HepG2 (cell line): Measurements from ENCODE around the gene PDLIM4. TPM values are rescaled to one million over a fixed set of nuclear protein-coding genes. Genes with fewer than 3 reads are reported as not detected.

Experiments
- ATAC-seq: fragments of 200-7000 bp; cut with Tn5 transposase; 3 replicates; pipeline ENCODE4 v1.9.1; 2020; ENCODE audit warnings: mild to moderate bottlenecking, moderate library complexity
- BruUV-seq: library from RNA; stranded (reverse); fragments of 400-500 nt; replicated peaks from 2 replicates; lab custom pipeline; 2021; lab: Mats Ljungman, UMichigan
- CTCF ChIA-PET: fragments of 300-600 bp; formaldehyde crosslinking; extraction: SDS; loops from one replicate; lab custom pipeline; 2021; ENCODE audit warnings: low total read pairs, inconsistent platforms, low intra/inter-chr PET ratio; lab: Yijun Ruan, JAX
- POLR2A ChIA-PET: fragments of 350-600 bp; sonication (Branson Sonifier 250); formaldehyde crosslinking; loops from one replicate; lab custom pipeline; 2020; ENCODE audit warnings: antibody characterized with exemption, inconsistent platforms; lab: Yijun Ruan, JAX
- DNase-seq: peaks from one replicate; pipeline ENCODE4 v3.0.0-alpha.2; 2015; ENCODE audit warnings: low spot score
- FAIRE-seq: peaks from 3 replicates; lab custom pipeline; 2011; peaks lifted over from hg19 to GRCh38; lab: Jason Lieb, UNC
- H2AFZ ChIP-seq: one replicate; pipeline ENCODE4 v1.6.1; 2011; ENCODE audit warnings: low read length, inconsistent platforms
- H3K27ac ChIP-seq: fragments of 300-600 bp; 3 replicates; pipeline ENCODE4 v1.8.0; 2011; ENCODE audit warnings: mixed run types, mild to moderate bottlenecking, mixed read lengths, low read length, inconsistent platforms; ENCODE audit not compliant: insufficient read depth; ENCODE audit errors: extremely low read length
- H3K27me3 ChIP-seq, 2 experiments: fragments of 200-600 bp in 1 of 2; 2 replicates in 1 of 2; 3 replicates in 1 of 2; pipeline versions ENCODE4 v1.6.0 to v1.8.0; 2011; ENCODE audit warnings: low read length in 2 of 2, mild to moderate bottlenecking in 2 of 2, moderate library complexity in 2 of 2, inconsistent platforms in 1 of 2; ENCODE audit not compliant: insufficient read depth in 2 of 2, control insufficient read depth in 1 of 2
- H3K36me3 ChIP-seq, 2 experiments: fragments of 200-600 bp in 1 of 2; replicated peaks in 1 of 2; 2 replicates in 1 of 2; 3 replicates in 1 of 2; pipeline versions ENCODE4 v1.5.1 to v1.8.0; 2011; ENCODE audit warnings: low read length in 2 of 2, inconsistent platforms in 1 of 2; ENCODE audit not compliant: insufficient read depth in 2 of 2, control insufficient read depth in 1 of 2
- H3K4me1 ChIP-seq: 2 replicates; pipeline ENCODE4 v1.5.1; 2012; ENCODE audit warnings: low read length, inconsistent platforms; ENCODE audit not compliant: insufficient read depth
- H3K4me2 ChIP-seq: 2 replicates; pipeline ENCODE4 v1.6.0; 2011; ENCODE audit warnings: low read depth, low read length, inconsistent platforms
- H3K4me3 ChIP-seq, 3 experiments: fragments of 200-600 bp in 1 of 3; sonication (generic), shearing (Covaris generic) in 1 of 3; replicated peaks in 1 of 3; 2 replicates each; pipeline ENCODE4 v1.5.1; 2011 to 2016; ENCODE audit warnings: low read length in 3 of 3, inconsistent platforms in 2 of 3, low read depth in 2 of 3, mild to moderate bottlenecking in 2 of 3, control low read depth in 1 of 3, mixed read lengths in 1 of 3; ENCODE audit not compliant: insufficient read depth in 1 of 3
- H3K79me2 ChIP-seq: one replicate; pipeline ENCODE4 v1.6.1; 2011; ENCODE audit warnings: low read length, inconsistent platforms; ENCODE audit not compliant: insufficient read depth
- H3K9ac ChIP-seq: 2 replicates; pipeline ENCODE4 v1.6.0; 2011; ENCODE audit warnings: mild to moderate bottlenecking, low read depth, low read length, inconsistent platforms; ENCODE audit not compliant: insufficient read depth
- H3K9me3 ChIP-seq: 2 replicates; pipeline ENCODE4 v1.5.1; 2012; ENCODE audit warnings: mild to moderate bottlenecking, low read length
- H4K20me1 ChIP-seq: 2 replicates; pipeline ENCODE4 v1.6.0; 2011; ENCODE audit warnings: inconsistent platforms, mild to moderate bottlenecking, low read length, moderate library complexity; ENCODE audit not compliant: insufficient read depth
- AHR ChIP-seq: IDR thresholded peaks from 2 replicates; pipeline ENCODE4 v1.6.1; 2018; ENCODE audit warnings: missing genetic modification reagents, missing compliant biosample characterization
- CSRNP1 ChIP-seq: sonication (generic); formaldehyde crosslinking; IDR thresholded peaks from 2 replicates; pipeline ENCODE4 v1.8.1; 2023; ENCODE audit warnings: mild to moderate bottlenecking, missing genetic modification reagents
- FIP1L1 ChIP-seq: fragments of 200-400 bp; formaldehyde crosslinking; IDR thresholded peaks from 2 replicates; pipeline ENCODE4 v1.6.1; 2018; ENCODE audit warnings: low read depth, mild to moderate bottlenecking, low read length, moderate library complexity, borderline replicate concordance; ENCODE audit not compliant: insufficient read depth
- HOXA7 ChIP-seq: sonication (generic); formaldehyde crosslinking; IDR thresholded peaks from 2 replicates; pipeline ENCODE4 v1.8.1; 2022; ENCODE audit warnings: mild to moderate bottlenecking, missing genetic modification reagents, moderate library complexity
- LRRFIP1 ChIP-seq: sonication (generic); formaldehyde crosslinking; conservative IDR thresholded peaks from 2 replicates; pipeline ENCODE4 v1.4.0; 2020; ENCODE audit warnings: missing genetic modification reagents
- MAF1 ChIP-seq: sonication (generic); formaldehyde crosslinking; IDR thresholded peaks from 2 replicates; pipeline ENCODE4 v1.5.0; 2020; ENCODE audit warnings: missing genetic modification reagents, borderline replicate concordance
- RFX1 ChIP-seq: fragments of 450-650 bp; IDR thresholded peaks from 2 replicates; pipeline ENCODE4 v1.6.1; 2017
- RFX3 ChIP-seq: IDR thresholded peaks from 2 replicates; pipeline ENCODE4 v1.6.1; 2016; ENCODE audit warnings: missing biosample characterization, missing genetic modification reagents
- ZBTB44 ChIP-seq: sonication (generic); formaldehyde crosslinking; IDR thresholded peaks from 2 replicates; pipeline ENCODE4 v1.4.0; 2020; ENCODE audit warnings: missing genetic modification reagents
- ZNF674 ChIP-seq: sonication (generic); formaldehyde crosslinking; IDR thresholded peaks from 2 replicates; pipeline ENCODE4 v1.5.0; 2020; ENCODE audit warnings: low read depth, mild to moderate bottlenecking, missing genetic modification reagents
- WGBS: methylation state at CpG from one replicate; pipeline ENCODE4 v1.1.6; 2017; ENCODE audit warnings: low lambda C conversion rate; 5-methylcytosine and 5-hydroxymethylcytosine counted together
- in situ Hi-C: cut with HindIII; loops from 2 replicates; pipeline ENCODE4 v1.10.0; 2017; ENCODE audit warnings: low pct_unique_long_range_greater_than_20kb; ENCODE audit not compliant: extremely low pct_ligation_motif_present
- intact Hi-C: fragments of 100-400 bp; cut with micrococcal nuclease; formaldehyde crosslinking; loops from one replicate; pipeline ENCODE4 v1.10.0; 2022; ENCODE audit not compliant: unreplicated experiment
- polyA plus RNA-seq, 8 experiments: library from polyadenylated mRNA; depleted of rRNA in 3 of 8; stranded (reverse) in 7 of 8; unstranded in 1 of 8; fragments of >200 nt; fragmentation: Illumina TruSeq in 4 of 8; extraction: Trizol in 4 of 8; gene quantifications; 2 replicates each; pipeline versions ENCODE4 v1.2.1 to v1.2.3, GENCODE V29; 2011 to 2016; ENCODE audit warnings: low read depth in 4 of 8, missing spikeins in 1 of 8, mixed read lengths in 1 of 8; ENCODE audit not compliant: insufficient read depth in 1 of 8
- total RNA-seq, 5 experiments: library from RNA; depleted of rRNA; stranded (reverse); fragments of >200 nt; fragmentation: Illumina TruSeq; extraction: Trizol; gene quantifications; 2 replicates each; pipeline ENCODE4 v1.2.3, GENCODE V29; 2016; ENCODE audit warnings: low read depth in 1 of 5

PDLIM4 gene
- total and polyA plus RNA-seq, 2 of the 13 experiments (the other 11 are each of a cell fraction or from before 2014, with no cell fraction given), result 1.1 to 2.3 TPM

- WGBS, result 73% methylated on average over 6 of the region's 6 CpGs
- Histone ChIP-seq H4K20me1 (no peaks in the 10 kb centered on the region), H3K27me3 (no peaks in the 10 kb centered on the region; a peak in 1 of 5 replicates), H3K4me3 (no peak overlapping the region), H3K9ac (no peak overlapping the region), H2AFZ (no peak overlapping the region), H3K27ac (peak overlapping the region; percentile 78), H3K36me3 (no peaks in the 10 kb centered on the region), H3K4me1 (peaks cover 37% of the 10 kb centered on the region), H3K9me3 (no peaks in the 10 kb centered on the region), H3K79me2 (no peaks in the 10 kb centered on the region), H3K4me2 (no peak overlapping the region)
- DNase-seq, result no peak
- ATAC-seq, result no peak
- no TSS peak for BruUV-seq
- ChIA-PET POLR2A (interaction anchor here (2.8 kb wide), 1 partner anchor 16 kb away, joined by 28 read pairs; the partner anchor contains the start of gene SLC22A4), CTCF (no interaction called here)
- in situ Hi-C loops, result no loop called here
- FAIRE-seq, result no peak
- TF ChIP-seq RFX1, result no peak
- TF ChIP-seq AHR (CRISPR knock-in tag), result no peak
- TF ChIP-seq LRRFIP1, result no peak
- TF ChIP-seq ZNF674 (CRISPR knock-in tag), result no peak
- no peak for TF ChIP-seq RFX3 (CRISPR knock-in tag)
- TF ChIP-seq FIP1L1, result no peak
- no peak for TF ChIP-seq ZBTB44 (CRISPR knock-in tag)
- TF ChIP-seq MAF1 (CRISPR knock-in tag), result no peak
- no peak for TF ChIP-seq CSRNP1 (CRISPR knock-in tag)
- TF ChIP-seq HOXA7 (CRISPR knock-in tag), result no peak
- intact Hi-C loops, result no loop called here
Observed at GRCh38 chr5:132277256-132277655, 19.8 kb downstream of the PDLIM4 start.
